ENCODE measurements around the gene OBSCN. TPM values are rescaled to one million over a fixed set of nuclear protein-coding genes. Genes with fewer than 3 reads are reported as not detected.

Gene OBSCN
- total RNA-seq, 1 donor from 2014 or later, result 5.1 TPM

GRCh38 chr1:228273720-228274451 is 66.0 kb downstream of the OBSCN start:
- Histone ChIP-seq H3K27ac (no peak overlapping the region), H4K20me1 (ENCODE audit: low read depth) (peaks cover 11% of the 10 kb centered on the region), H3K36me3 (no peaks in the 10 kb centered on the region), H3K79me2 (ENCODE audit: low read depth) (no peaks in the 10 kb centered on the region), H2AFZ (replicated peaks) (no peak overlapping the region), H3K4me1 (peaks cover 6% of the 10 kb centered on the region), H3F3A (ENCODE audit: low read depth) (no peaks in the 10 kb centered on the region), H3K9me3 (ENCODE audit: low read depth) (no peaks in the 10 kb centered on the region), H3K27me3 (peaks cover 11% of the 10 kb centered on the region), H3K4me3 (no peak overlapping the region), H3K4me2 (no peak overlapping the region), H3K9ac (no peak overlapping the region)
- no peaks in the 10 kb centered on the region for H3K9me3 Mint-ChIP-seq
- DNase-seq (ENCODE audit: low spot score), result no peak
- H3K4me1 Mint-ChIP-seq, result peaks cover 3% of the 10 kb centered on the region
- no peak overlapping the region for H3K27ac Mint-ChIP-seq
- H3K27me3 Mint-ChIP-seq (ENCODE audit: insufficient read depth, low read depth), result peaks cover 12% of the 10 kb centered on the region
- H3K36me3 Mint-ChIP-seq, result peaks cover 5% of the 10 kb centered on the region
- no peak for TF ChIP-seq EZH2 (IDR thresholded peaks at IDR 0.05)
- TF ChIP-seq EZH2phosphoT487 (IDR thresholded peaks at IDR 0.05), result no peak
- TF ChIP-seq CTCF (IDR thresholded peaks at IDR 0.05), result no peak
- H3K4me3 Mint-ChIP-seq, result peak overlapping the region; percentile 15

- H3K36me3 Mint-ChIP-seq, result peaks cover 5% of the 10 kb centered on the region
- H3K9me3 ChIP-seq (ENCODE audit: low read depth), result no peaks in the 10 kb centered on the region
- H3K9me3 Mint-ChIP-seq, result no peaks in the 10 kb centered on the region
- no peaks in the 10 kb centered on the region for H3K36me3 ChIP-seq
- no peak overlapping the region for H3K9ac ChIP-seq
- no peak overlapping the region for H2AFZ ChIP-seq (replicated peaks)
- no peaks in the 10 kb centered on the region for H3K79me2 ChIP-seq (ENCODE audit: low read depth)
- TF ChIP-seq EZH2 (IDR thresholded peaks at IDR 0.05), result no peak
- no peak for TF ChIP-seq CTCF (IDR thresholded peaks at IDR 0.05)
- TF ChIP-seq EZH2phosphoT487 (IDR thresholded peaks at IDR 0.05), result no peak
- H3K4me2 ChIP-seq, result peak overlapping the region; percentile 70
- DNase-seq (ENCODE audit: low spot score), result no peak
- no peaks in the 10 kb centered on the region for H3F3A ChIP-seq (ENCODE audit: low read depth)
- peaks cover 11% of the 10 kb centered on the region for H3K27me3 ChIP-seq
- no peak overlapping the region for H3K27ac ChIP-seq
- H4K20me1 ChIP-seq (ENCODE audit: low read depth), result peaks cover 11% of the 10 kb centered on the region
- H3K4me1 ChIP-seq, result peaks cover 6% of the 10 kb centered on the region
- no peak overlapping the region for H3K4me3 ChIP-seq
- peak overlapping the region; percentile 83 for H3K4me3 Mint-ChIP-seq
- peak overlapping the region; percentile 74 for H3K27ac Mint-ChIP-seq
- H3K27me3 Mint-ChIP-seq (ENCODE audit: insufficient read depth, low read depth), result peaks cover 12% of the 10 kb centered on the region
- H3K4me1 Mint-ChIP-seq, result peaks cover 3% of the 10 kb centered on the region
Observed at GRCh38 chr1:228274452-228275178, 66.8 kb downstream of the OBSCN start.

- Histone ChIP-seq H2AFZ (replicated peaks) (no peak overlapping the region), H3K9me3 (ENCODE audit: low read depth) (no peaks in the 10 kb centered on the region), H3K4me2 (peak overlapping the region; percentile 70), H3K79me2 (ENCODE audit: low read depth) (no peaks in the 10 kb centered on the region), H3K9ac (no peak overlapping the region), H3K4me3 (peak overlapping the region; percentile 47), H3K4me1 (peaks cover 6% of the 10 kb centered on the region), H3K36me3 (no peaks in the 10 kb centered on the region), H4K20me1 (ENCODE audit: low read depth) (peaks cover 11% of the 10 kb centered on the region), H3K27ac (no peak overlapping the region), H3K27me3 (peaks cover 11% of the 10 kb centered on the region), H3F3A (ENCODE audit: low read depth) (no peaks in the 10 kb centered on the region)
- H3K36me3 Mint-ChIP-seq, result peaks cover 5% of the 10 kb centered on the region
- TF ChIP-seq CTCF (IDR thresholded peaks at IDR 0.05) (no peak), EZH2phosphoT487 (IDR thresholded peaks at IDR 0.05) (no peak), EZH2 (IDR thresholded peaks at IDR 0.05) (no peak)
- peak overlapping the region; percentile 83 for H3K4me3 Mint-ChIP-seq
- no peak for DNase-seq (ENCODE audit: low spot score)
- peaks cover 3% of the 10 kb centered on the region for H3K4me1 Mint-ChIP-seq
- H3K9me3 Mint-ChIP-seq, result no peaks in the 10 kb centered on the region
- H3K27me3 Mint-ChIP-seq (ENCODE audit: insufficient read depth, low read depth), result peaks cover 12% of the 10 kb centered on the region
- H3K27ac Mint-ChIP-seq, result no peak overlapping the region
Observed at GRCh38 chr1:228275179-228275429, 67.3 kb downstream of the OBSCN start.
